Measurements from ENCODE around the gene CCDC27.

DNA sequence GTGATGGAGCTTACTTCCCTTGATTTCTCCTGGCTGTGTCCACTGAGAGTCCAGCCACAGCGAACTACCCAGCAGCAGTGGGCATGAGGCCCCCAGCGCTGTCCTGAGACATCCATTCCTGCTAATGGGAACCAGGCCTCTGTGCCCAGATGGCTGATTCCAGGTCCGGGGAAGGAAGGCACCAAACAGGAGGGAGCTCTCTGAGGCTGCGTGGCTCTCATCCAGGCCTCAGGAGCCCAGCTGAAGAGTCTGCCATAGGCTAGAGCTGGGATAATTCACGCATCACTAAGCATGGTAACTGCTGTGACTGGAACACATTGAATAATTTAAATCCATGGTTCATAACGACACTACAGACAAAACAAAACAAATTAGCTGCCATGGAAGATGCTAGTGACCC is 68.8 kb downstream of the CCDC27 start:
- TF ChIP-seq, protein P1, sequence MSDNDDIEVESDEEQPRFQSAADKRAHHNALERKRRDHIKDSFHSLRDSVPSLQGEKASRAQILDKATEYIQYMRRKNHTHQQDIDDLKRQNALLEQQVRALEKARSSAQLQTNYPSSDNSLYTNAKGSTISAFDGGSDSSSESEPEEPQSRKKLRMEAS (IDR thresholded peaks at IDR 0.05): no peak
- TF ChIP-seq TAF1 (conservative IDR thresholded peaks at IDR 0.05) (no peak), CTCF (IDR thresholded peaks at IDR 0.05; ENCODE audit: low read depth, low read length, missing input control) (no peak), JUND (IDR thresholded peaks at IDR 0.05) (no peak), FOXA2 (IDR thresholded peaks at IDR 0.05) (no peak), YY1 (IDR thresholded peaks at IDR 0.05) (no peak), RXRA (IDR thresholded peaks at IDR 0.05) (no peak), GABPA (IDR thresholded peaks at IDR 0.05 in 1 of 2, conservative IDR thresholded peaks at IDR 0.05 in 1 of 2) (no peak), RAD21 (IDR thresholded peaks at IDR 0.05) (no peak), SP1 (IDR thresholded peaks at IDR 0.05) (no peak), EGR1 (IDR thresholded peaks at IDR 0.05; ENCODE audit: low read depth in 2 of 2) (no peak), NR2F2 (IDR thresholded peaks at IDR 0.05) (no peak), FOXA1 (IDR thresholded peaks at IDR 0.05) (no peak)
- TF ChIP-seq, protein P2, sequence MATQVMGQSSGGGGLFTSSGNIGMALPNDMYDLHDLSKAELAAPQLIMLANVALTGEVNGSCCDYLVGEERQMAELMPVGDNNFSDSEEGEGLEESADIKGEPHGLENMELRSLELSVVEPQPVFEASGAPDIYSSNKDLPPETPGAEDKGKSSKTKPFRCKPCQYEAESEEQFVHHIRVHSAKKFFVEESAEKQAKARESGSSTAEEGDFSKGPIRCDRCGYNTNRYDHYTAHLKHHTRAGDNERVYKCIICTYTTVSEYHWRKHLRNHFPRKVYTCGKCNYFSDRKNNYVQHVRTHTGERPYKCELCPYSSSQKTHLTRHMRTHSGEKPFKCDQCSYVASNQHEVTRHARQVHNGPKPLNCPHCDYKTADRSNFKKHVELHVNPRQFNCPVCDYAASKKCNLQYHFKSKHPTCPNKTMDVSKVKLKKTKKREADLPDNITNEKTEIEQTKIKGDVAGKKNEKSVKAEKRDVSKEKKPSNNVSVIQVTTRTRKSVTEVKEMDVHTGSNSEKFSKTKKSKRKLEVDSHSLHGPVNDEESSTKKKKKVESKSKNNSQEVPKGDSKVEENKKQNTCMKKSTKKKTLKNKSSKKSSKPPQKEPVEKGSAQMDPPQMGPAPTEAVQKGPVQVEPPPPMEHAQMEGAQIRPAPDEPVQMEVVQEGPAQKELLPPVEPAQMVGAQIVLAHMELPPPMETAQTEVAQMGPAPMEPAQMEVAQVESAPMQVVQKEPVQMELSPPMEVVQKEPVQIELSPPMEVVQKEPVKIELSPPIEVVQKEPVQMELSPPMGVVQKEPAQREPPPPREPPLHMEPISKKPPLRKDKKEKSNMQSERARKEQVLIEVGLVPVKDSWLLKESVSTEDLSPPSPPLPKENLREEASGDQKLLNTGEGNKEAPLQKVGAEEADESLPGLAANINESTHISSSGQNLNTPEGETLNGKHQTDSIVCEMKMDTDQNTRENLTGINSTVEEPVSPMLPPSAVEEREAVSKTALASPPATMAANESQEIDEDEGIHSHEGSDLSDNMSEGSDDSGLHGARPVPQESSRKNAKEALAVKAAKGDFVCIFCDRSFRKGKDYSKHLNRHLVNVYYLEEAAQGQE (IDR thresholded peaks at IDR 0.05): no peak

All from liver (tissue), 3 donors.